HCT116 (cell line): ENCODE measurements around the gene ABHD12B. TPM values are rescaled to one million over a fixed set of nuclear protein-coding genes. Genes with fewer than 3 reads are reported as not detected.

Experiments
- ATAC-seq: fragments of 200-7000 bp; cut with Tn5 transposase; 2 replicates; pipeline ENCODE4 v1.9.1; 2020; ENCODE audit warnings: mild to moderate bottlenecking, moderate library complexity
- BruUV-seq: library from RNA; stranded (reverse); fragments of 400-500 nt; replicated peaks from 2 replicates; lab custom pipeline; 2021; lab: Mats Ljungman, UMichigan
- CTCF ChIA-PET: fragments of 300-600 bp; sonication (Branson Sonifier 250); formaldehyde crosslinking; loops from one replicate; lab custom pipeline; 2021; ENCODE audit warnings: antibody characterized with exemption; lab: Charles Lee
- POLR2A ChIA-PET: fragments of 300-600, 350-600 bp; sonication (Branson Sonifier 250); formaldehyde crosslinking; loops from one replicate; lab custom pipeline; 2021; ENCODE audit warnings: antibody characterized with exemption; lab: Charles Lee
- RAD21 ChIA-PET, 2 experiments: fragments of 300-600 bp; sonication (Branson Sonifier 250); formaldehyde crosslinking; loops; one replicate each; lab custom pipeline; 2023; ENCODE audit warnings: low total read pairs in 2 of 2; ENCODE audit not compliant: uncharacterized antibody in 2 of 2, unreplicated experiment in 2 of 2, low non-redundant PET in 1 of 2; lab: Charles Lee
- DNase-seq: peaks from one replicate; pipeline ENCODE4 v3.0.0-alpha.2; 2010; ENCODE audit warnings: low read depth, low spot score
- H2AFZ ChIP-seq: fragments of 200-600 bp; shearing (Covaris generic), sonication (generic); 2 replicates; pipeline ENCODE4 v1.6.1; 2017; ENCODE audit warnings: low read depth, mixed run types, mixed read lengths, antibody characterized with exemption, low read length; ENCODE audit not compliant: poor library complexity, severe bottlenecking
- H3K27ac ChIP-seq: 2 replicates; pipeline ENCODE4 v1.5.1; 2012; ENCODE audit warnings: low read depth, low read length
- H3K27me3 ChIP-seq: fragments of 200-600 bp; sonication (generic); 2 replicates; pipeline ENCODE4 v1.6.1; 2016; ENCODE audit warnings: mixed run types, low read length, mixed read lengths; ENCODE audit not compliant: insufficient read depth
- H3K36me3 ChIP-seq, 2 experiments: fragments of 200-500 bp in 1 of 2; fragments of 200-600 bp in 1 of 2; sonication (Bioruptor generic) in 1 of 2; sonication (generic) in 1 of 2; 2 replicates each; pipeline versions ENCODE4 v1.5.1 to v1.6.1; 2014 to 2016; ENCODE audit warnings: low read length in 2 of 2, inconsistent platforms in 1 of 2, mixed read lengths in 1 of 2, mixed run types in 1 of 2; ENCODE audit not compliant: insufficient read depth in 2 of 2, control insufficient read depth in 1 of 2
- H3K4me1 ChIP-seq, 2 experiments: fragments of 200-600 bp in 1 of 2; sonication (generic) in 1 of 2; 2 replicates each; pipeline versions ENCODE4 v1.5.1 to v1.6.1; 2012 to 2017; ENCODE audit warnings: low read length in 2 of 2, inconsistent platforms in 1 of 2, mild to moderate bottlenecking in 1 of 2, mixed read lengths in 1 of 2, mixed run types in 1 of 2, moderate library complexity in 1 of 2; ENCODE audit not compliant: insufficient read depth in 2 of 2, control insufficient read depth in 1 of 2
- H3K4me2 ChIP-seq: fragments of 200-600 bp; sonication (generic); 2 replicates; pipeline ENCODE4 v1.6.1; 2017; ENCODE audit warnings: mixed run types, low read length, mixed read lengths
- H3K4me3 ChIP-seq, 2 experiments: fragments of 200-600 bp in 1 of 2; sonication (generic) in 1 of 2; replicated peaks in 1 of 2; 2 replicates each; pipeline ENCODE4 v1.5.1; 2011 to 2016; ENCODE audit warnings: low read length in 2 of 2, control low read depth in 1 of 2, low read depth in 1 of 2, mild to moderate bottlenecking in 1 of 2, mixed read lengths in 1 of 2, mixed run types in 1 of 2
- H3K79me2 ChIP-seq: fragments of 200-600 bp; sonication (generic); 2 replicates; pipeline ENCODE4 v1.6.1; 2017; ENCODE audit warnings: mild to moderate bottlenecking, mixed run types, low read length, moderate library complexity, mixed read lengths; ENCODE audit not compliant: insufficient read depth
- H3K9ac ChIP-seq: fragments of 200-600 bp; sonication (generic); 2 replicates; pipeline ENCODE4 v1.6.1; 2016; ENCODE audit warnings: low read length, mixed read lengths
- H3K9me2 ChIP-seq: fragments of 200-600 bp; sonication (generic), shearing (Covaris generic); 2 replicates; pipeline ENCODE4 v1.6.1; 2017; ENCODE audit warnings: mixed run types, mild to moderate bottlenecking, moderate library complexity; ENCODE audit not compliant: insufficient read depth
- H3K9me3 ChIP-seq, 2 experiments: fragments of 200-500 bp in 1 of 2; fragments of 200-600 bp in 1 of 2; sonication (Bioruptor generic) in 1 of 2; sonication (generic) in 1 of 2; 2 replicates each; pipeline ENCODE4 v1.6.1; 2014 to 2017; ENCODE audit warnings: low read length in 2 of 2, mixed read lengths in 2 of 2, inconsistent platforms in 1 of 2, low read depth in 1 of 2, mild to moderate bottlenecking in 1 of 2, mixed run types in 1 of 2, moderate library complexity in 1 of 2; ENCODE audit not compliant: control insufficient read depth in 1 of 2, insufficient read depth in 1 of 2
- H4K20me1 ChIP-seq: fragments of 200-600 bp; sonication (generic), shearing (Covaris generic); 2 replicates; pipeline ENCODE4 v1.6.1; 2017; ENCODE audit warnings: mixed run types, mild to moderate bottlenecking, moderate library complexity; ENCODE audit not compliant: insufficient read depth
- CBX3 ChIP-seq: IDR thresholded peaks from 2 replicates; pipeline ENCODE4 v1.6.1; 2012; ENCODE audit warnings: low read depth
- CEBPB ChIP-seq: IDR thresholded peaks from 2 replicates; pipeline ENCODE4 v1.6.1; 2012; ENCODE audit warnings: low read depth
- EGR1 ChIP-seq: IDR thresholded peaks from 2 replicates; pipeline ENCODE4 v1.6.1; 2012; ENCODE audit warnings: low read depth
- EZH2phosphoT487 ChIP-seq: fragments of 200-600 bp; IDR thresholded peaks from 2 replicates; pipeline ENCODE4 v1.6.1; 2018; ENCODE audit warnings: antibody characterized with exemption, borderline replicate concordance
- FOSL1 ChIP-seq: IDR thresholded peaks from 2 replicates; pipeline ENCODE4 v1.6.1; 2012; ENCODE audit warnings: low read depth
- RAD21 ChIP-seq: IDR thresholded peaks from 2 replicates; pipeline ENCODE4 v1.6.1; 2012; ENCODE audit warnings: low read depth, mild to moderate bottlenecking
- SP1 ChIP-seq: IDR thresholded peaks from 2 replicates; pipeline ENCODE4 v1.6.1; 2012; ENCODE audit warnings: low read depth
- TCF7L2 ChIP-seq: IDR thresholded peaks from 2 replicates; pipeline ENCODE4 v1.7.0; 2011; ENCODE audit warnings: borderline replicate concordance, inconsistent platforms; ENCODE audit not compliant: insufficient read depth, insufficient read length; ENCODE audit errors: extremely low read depth
- YY1 ChIP-seq: IDR thresholded peaks from 2 replicates; pipeline ENCODE4 v1.6.1; 2011; ENCODE audit warnings: low read length, low read depth, moderate library complexity, mild to moderate bottlenecking; ENCODE audit not compliant: insufficient replicate concordance; ENCODE audit errors: extremely low read depth
- ZFX ChIP-seq: fragments of 450-650 bp; IDR thresholded peaks from 2 replicates; pipeline ENCODE4 v1.6.1; 2017
- ZNF274 ChIP-seq: fragments of 200-500 bp; sonication (Bioruptor generic); IDR thresholded peaks from 2 replicates; pipeline ENCODE4 v1.6.1; 2014; ENCODE audit warnings: mild to moderate bottlenecking, low read depth, low read length, inconsistent platforms
- intact Hi-C: fragments of 100-400 bp; cut with micrococcal nuclease; formaldehyde crosslinking; loops from 2 replicates; pipeline ENCODE4 v1.10.0; 2022
- total RNA-seq: library from RNA; stranded (reverse); gene quantifications from one replicate; pipeline ENCODE4 v1.2.1, GENCODE V29; 2021; ENCODE audit not compliant: unreplicated experiment
- TF ChIP-seq, protein P1 (sequence below): IDR thresholded peaks from 2 replicates; pipeline ENCODE4 v1.6.1; 2012
- TF ChIP-seq, protein P2 (sequence below), 3 experiments: fragments of 200-600 bp in 1 of 3; sonication (generic) in 1 of 3; IDR thresholded peaks in 2 of 3; conservative IDR thresholded peaks in 1 of 3; 2 replicates each; pipeline ENCODE4 v1.5.1; 2012 to 2017; ENCODE audit warnings: low read depth in 2 of 3, low read length in 2 of 3, antibody characterized with exemption in 1 of 3, borderline replicate concordance in 1 of 3, control low read depth in 1 of 3, mild to moderate bottlenecking in 1 of 3, mixed read lengths in 1 of 3, mixed run types in 1 of 3, moderate library complexity in 1 of 3; ENCODE audit not compliant: insufficient read depth in 1 of 3
- TF ChIP-seq, protein P3 (sequence below): IDR thresholded peaks from 2 replicates; pipeline ENCODE4 v1.6.1; 2012; ENCODE audit warnings: low read depth
- TF ChIP-seq, protein P4 (sequence below): IDR thresholded peaks from 2 replicates; pipeline ENCODE4 v1.6.1; 2012

The ABHD12B gene
- total RNA-seq, 1 experiment from 2014 or later = 0.74 TPM

DNA sequence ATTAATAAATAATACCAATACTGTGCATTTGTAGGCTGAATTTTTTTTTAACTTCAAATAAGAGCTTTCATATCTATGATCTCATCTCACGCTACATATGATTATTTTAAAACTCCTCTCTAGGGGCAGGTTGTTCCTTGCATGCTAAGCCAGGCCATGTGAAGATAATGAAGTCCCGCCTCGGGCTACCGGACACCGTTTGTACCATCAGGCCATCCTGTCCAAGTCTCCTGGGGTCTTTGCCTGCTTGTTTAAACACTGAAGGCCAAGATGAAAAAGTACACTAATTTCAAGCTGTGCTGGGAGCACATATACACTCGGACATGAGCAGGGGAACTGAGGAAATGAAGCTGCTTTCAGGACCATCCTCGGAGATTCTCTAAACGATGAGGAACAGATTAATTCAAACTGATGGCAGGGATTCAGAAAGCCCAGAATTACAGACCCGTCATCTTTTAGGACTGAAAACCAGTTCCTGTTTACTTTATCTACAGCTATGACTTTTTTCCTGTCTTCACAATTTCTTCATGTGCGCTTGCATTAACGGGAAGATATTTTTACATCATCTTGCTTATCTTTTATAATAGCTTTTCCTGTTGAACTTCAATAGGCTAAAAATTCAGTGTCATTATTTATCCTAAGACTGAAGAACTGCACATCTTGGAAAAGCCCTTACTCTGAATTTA, 6.3 kb upstream of the ABHD12B start:
- no TSS peak for BruUV-seq
- ATAC-seq = no peak
- CTCF ChIA-PET = no interaction called here

More for the DNA sequence above, 6.3 kb upstream of the ABHD12B start:
- H4K20me1 ChIP-seq = no peaks in the 10 kb centered on the region
- no peaks in the 10 kb centered on the region for H3K4me1 ChIP-seq
- TF ChIP-seq CBX3 = no peak
- no peak for TF ChIP-seq CEBPB
- TF ChIP-seq ZFX = no peak
- no peak for TF ChIP-seq RAD21
- TF ChIP-seq, protein P1, sequence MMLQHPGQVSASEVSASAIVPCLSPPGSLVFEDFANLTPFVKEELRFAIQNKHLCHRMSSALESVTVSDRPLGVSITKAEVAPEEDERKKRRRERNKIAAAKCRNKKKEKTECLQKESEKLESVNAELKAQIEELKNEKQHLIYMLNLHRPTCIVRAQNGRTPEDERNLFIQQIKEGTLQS = no peak
- TF ChIP-seq YY1 = no peak
- no peak for TF ChIP-seq EZH2phosphoT487
- TF ChIP-seq, protein P2, sequence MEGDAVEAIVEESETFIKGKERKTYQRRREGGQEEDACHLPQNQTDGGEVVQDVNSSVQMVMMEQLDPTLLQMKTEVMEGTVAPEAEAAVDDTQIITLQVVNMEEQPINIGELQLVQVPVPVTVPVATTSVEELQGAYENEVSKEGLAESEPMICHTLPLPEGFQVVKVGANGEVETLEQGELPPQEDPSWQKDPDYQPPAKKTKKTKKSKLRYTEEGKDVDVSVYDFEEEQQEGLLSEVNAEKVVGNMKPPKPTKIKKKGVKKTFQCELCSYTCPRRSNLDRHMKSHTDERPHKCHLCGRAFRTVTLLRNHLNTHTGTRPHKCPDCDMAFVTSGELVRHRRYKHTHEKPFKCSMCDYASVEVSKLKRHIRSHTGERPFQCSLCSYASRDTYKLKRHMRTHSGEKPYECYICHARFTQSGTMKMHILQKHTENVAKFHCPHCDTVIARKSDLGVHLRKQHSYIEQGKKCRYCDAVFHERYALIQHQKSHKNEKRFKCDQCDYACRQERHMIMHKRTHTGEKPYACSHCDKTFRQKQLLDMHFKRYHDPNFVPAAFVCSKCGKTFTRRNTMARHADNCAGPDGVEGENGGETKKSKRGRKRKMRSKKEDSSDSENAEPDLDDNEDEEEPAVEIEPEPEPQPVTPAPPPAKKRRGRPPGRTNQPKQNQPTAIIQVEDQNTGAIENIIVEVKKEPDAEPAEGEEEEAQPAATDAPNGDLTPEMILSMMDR (IDR thresholded peaks at IDR 0.05 in 2 of 3, conservative IDR thresholded peaks at IDR 0.05 in 1 of 3; ENCODE audit: borderline replicate concordance in 1 of 3, insufficient read depth in 1 of 3, low read depth in 2 of 3, low read length in 2 of 3) = no peak
- TF ChIP-seq EGR1 = no peak
- no peak for TF ChIP-seq ZNF274
- TF ChIP-seq FOSL1 = no peak
- no peak for TF ChIP-seq SP1
- TF ChIP-seq, protein P3, sequence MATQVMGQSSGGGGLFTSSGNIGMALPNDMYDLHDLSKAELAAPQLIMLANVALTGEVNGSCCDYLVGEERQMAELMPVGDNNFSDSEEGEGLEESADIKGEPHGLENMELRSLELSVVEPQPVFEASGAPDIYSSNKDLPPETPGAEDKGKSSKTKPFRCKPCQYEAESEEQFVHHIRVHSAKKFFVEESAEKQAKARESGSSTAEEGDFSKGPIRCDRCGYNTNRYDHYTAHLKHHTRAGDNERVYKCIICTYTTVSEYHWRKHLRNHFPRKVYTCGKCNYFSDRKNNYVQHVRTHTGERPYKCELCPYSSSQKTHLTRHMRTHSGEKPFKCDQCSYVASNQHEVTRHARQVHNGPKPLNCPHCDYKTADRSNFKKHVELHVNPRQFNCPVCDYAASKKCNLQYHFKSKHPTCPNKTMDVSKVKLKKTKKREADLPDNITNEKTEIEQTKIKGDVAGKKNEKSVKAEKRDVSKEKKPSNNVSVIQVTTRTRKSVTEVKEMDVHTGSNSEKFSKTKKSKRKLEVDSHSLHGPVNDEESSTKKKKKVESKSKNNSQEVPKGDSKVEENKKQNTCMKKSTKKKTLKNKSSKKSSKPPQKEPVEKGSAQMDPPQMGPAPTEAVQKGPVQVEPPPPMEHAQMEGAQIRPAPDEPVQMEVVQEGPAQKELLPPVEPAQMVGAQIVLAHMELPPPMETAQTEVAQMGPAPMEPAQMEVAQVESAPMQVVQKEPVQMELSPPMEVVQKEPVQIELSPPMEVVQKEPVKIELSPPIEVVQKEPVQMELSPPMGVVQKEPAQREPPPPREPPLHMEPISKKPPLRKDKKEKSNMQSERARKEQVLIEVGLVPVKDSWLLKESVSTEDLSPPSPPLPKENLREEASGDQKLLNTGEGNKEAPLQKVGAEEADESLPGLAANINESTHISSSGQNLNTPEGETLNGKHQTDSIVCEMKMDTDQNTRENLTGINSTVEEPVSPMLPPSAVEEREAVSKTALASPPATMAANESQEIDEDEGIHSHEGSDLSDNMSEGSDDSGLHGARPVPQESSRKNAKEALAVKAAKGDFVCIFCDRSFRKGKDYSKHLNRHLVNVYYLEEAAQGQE = no peak
- TF ChIP-seq, protein P4, sequence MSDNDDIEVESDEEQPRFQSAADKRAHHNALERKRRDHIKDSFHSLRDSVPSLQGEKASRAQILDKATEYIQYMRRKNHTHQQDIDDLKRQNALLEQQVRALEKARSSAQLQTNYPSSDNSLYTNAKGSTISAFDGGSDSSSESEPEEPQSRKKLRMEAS = no peak
- TF ChIP-seq TCF7L2 = no peak
- H2AFZ ChIP-seq = no peak overlapping the region
- POLR2A ChIA-PET = no interaction called here
- H3K79me2 ChIP-seq = no peaks in the 10 kb centered on the region
- no peaks in the 10 kb centered on the region for H3K9me3 ChIP-seq
- H3K9me2 ChIP-seq = no peaks in the 10 kb centered on the region
- H3K27ac ChIP-seq = no peak overlapping the region
- H3K27me3 ChIP-seq = peaks cover 5% of the 10 kb centered on the region; the same call in 1 of the 2 replicates
- no peak overlapping the region for H3K4me3 ChIP-seq
- no peak overlapping the region for H3K4me2 ChIP-seq
- H3K36me3 ChIP-seq = no peaks in the 10 kb centered on the region
- RAD21 ChIA-PET = no interaction called here
- intact Hi-C loops = no loop called here
- H3K9ac ChIP-seq = no peak overlapping the region
- no peak for DNase-seq
